ENCODE data around the gene ATP6V0E1.
A peak's percentile ranks its signal among the peaks of the same experiment; 100 is the strongest.

DNA sequence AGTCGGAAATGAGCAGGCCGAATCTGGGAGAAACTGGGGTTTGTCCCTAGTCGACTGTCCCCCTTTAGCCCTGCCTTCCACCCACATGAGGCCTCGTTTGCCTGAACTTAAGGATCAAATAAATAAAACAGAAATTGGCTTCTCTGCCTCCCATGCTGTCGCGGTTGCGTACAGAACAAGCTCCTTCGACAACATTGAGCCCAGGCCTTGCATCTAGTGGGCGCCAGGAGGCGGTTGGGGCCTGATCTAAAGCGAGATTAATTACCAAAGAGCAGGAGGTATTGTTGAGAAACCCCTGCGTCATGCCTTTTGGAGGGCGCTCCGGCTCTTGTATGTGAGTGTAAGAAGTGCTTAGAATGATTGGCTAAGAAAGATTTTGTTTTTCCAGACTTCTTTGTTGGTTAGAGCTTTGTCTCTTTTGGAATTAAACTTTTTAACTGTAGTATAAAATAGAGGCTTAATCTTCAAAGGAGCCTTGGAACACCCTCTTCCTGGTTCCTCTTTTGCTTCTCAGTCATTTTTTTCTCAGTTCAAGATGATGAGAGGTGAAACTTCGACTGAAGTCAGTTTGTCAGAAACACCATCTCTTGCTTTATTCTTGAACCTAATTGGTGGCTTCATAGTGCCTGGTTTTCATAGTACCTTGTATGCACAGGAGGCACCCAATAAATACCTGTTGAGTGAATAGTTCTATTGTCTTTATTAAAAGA lies 828 bp downstream of the ATP6V0E1 start:
- TF ChIP-seq, protein P1, sequence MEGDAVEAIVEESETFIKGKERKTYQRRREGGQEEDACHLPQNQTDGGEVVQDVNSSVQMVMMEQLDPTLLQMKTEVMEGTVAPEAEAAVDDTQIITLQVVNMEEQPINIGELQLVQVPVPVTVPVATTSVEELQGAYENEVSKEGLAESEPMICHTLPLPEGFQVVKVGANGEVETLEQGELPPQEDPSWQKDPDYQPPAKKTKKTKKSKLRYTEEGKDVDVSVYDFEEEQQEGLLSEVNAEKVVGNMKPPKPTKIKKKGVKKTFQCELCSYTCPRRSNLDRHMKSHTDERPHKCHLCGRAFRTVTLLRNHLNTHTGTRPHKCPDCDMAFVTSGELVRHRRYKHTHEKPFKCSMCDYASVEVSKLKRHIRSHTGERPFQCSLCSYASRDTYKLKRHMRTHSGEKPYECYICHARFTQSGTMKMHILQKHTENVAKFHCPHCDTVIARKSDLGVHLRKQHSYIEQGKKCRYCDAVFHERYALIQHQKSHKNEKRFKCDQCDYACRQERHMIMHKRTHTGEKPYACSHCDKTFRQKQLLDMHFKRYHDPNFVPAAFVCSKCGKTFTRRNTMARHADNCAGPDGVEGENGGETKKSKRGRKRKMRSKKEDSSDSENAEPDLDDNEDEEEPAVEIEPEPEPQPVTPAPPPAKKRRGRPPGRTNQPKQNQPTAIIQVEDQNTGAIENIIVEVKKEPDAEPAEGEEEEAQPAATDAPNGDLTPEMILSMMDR (IDR thresholded peaks at IDR 0.05), result peak in 2 of 3 experiments; percentile 13 to 20
- no peak for TF ChIP-seq POLR2A (IDR thresholded peaks at IDR 0.05)

Data from testis (tissue), 2 donors.